Mesendoderm (in vitro differentiated cells): ENCODE results near the gene FYTTD1.

ENCODE experiments used
- DNase-seq: peaks from one replicate; pipeline ENCODE4 v3.0.0; 2013
- H2AK5ac ChIP-seq: 2 replicates; pipeline ENCODE4 v1.6.1; 2013; ENCODE audit warnings: low read length, inconsistent platforms
- H2BK120ac ChIP-seq: 2 replicates; pipeline ENCODE4 v1.6.1; 2013; ENCODE audit warnings: low read depth, mild to moderate bottlenecking, low read length, moderate library complexity, mixed read lengths
- H2BK15ac ChIP-seq: replicated peaks from 2 replicates; pipeline ENCODE4 v1.6.1; 2013; ENCODE audit warnings: low read depth, mild to moderate bottlenecking, moderate library complexity
- H2BK5ac ChIP-seq: 2 replicates; pipeline ENCODE4 v1.6.1; 2013; ENCODE audit warnings: low read length, inconsistent platforms
- H3K18ac ChIP-seq: 2 replicates; pipeline ENCODE4 v1.6.1; 2013; ENCODE audit warnings: mild to moderate bottlenecking, low read length, mixed read lengths
- H3K23ac ChIP-seq: one replicate; pipeline ENCODE4 v1.6.1; 2013; ENCODE audit warnings: low read length
- H3K27ac ChIP-seq: 2 replicates; pipeline ENCODE4 v1.5.1; 2013; ENCODE audit warnings: low read depth, mild to moderate bottlenecking, inconsistent platforms, low read length, moderate library complexity
- H3K27me3 ChIP-seq: 2 replicates; pipeline ENCODE4 v1.6.1; 2013; ENCODE audit warnings: low read length, control low read depth, mild to moderate bottlenecking, inconsistent platforms; ENCODE audit not compliant: insufficient read depth, poor library complexity
- H3K36me3 ChIP-seq: 2 replicates; pipeline ENCODE4 v1.6.1; 2013; ENCODE audit warnings: low read length, inconsistent platforms; ENCODE audit not compliant: control insufficient read depth, insufficient read depth
- H3K4ac ChIP-seq: one replicate; pipeline ENCODE4 v1.6.1; 2013; ENCODE audit warnings: low read depth, mild to moderate bottlenecking, low read length, moderate library complexity
- H3K4me1 ChIP-seq: 2 replicates; pipeline ENCODE4 v1.6.1; 2013; ENCODE audit warnings: low read depth, low read length, inconsistent platforms; ENCODE audit not compliant: control insufficient read depth
- H3K4me2 ChIP-seq: 2 replicates; pipeline ENCODE4 v1.6.1; 2013; ENCODE audit warnings: low read length
- H3K4me3 ChIP-seq: 2 replicates; pipeline ENCODE4 v1.5.1; 2013; ENCODE audit warnings: mild to moderate bottlenecking, low read length
- H3K56ac ChIP-seq: one replicate; pipeline ENCODE4 v1.6.1; 2013; ENCODE audit warnings: low read length
- H3K79me1 ChIP-seq: 2 replicates; pipeline ENCODE4 v1.6.1; 2013; ENCODE audit warnings: low read length, inconsistent platforms
- H3K79me2 ChIP-seq: 2 replicates; pipeline ENCODE4 v1.6.1; 2013; ENCODE audit warnings: mild to moderate bottlenecking, low read length; ENCODE audit not compliant: control insufficient read depth, insufficient read depth
- H3K9ac ChIP-seq: 2 replicates; pipeline ENCODE4 v1.6.1; 2013; ENCODE audit warnings: low read length, inconsistent platforms
- H4K5ac ChIP-seq: one replicate; pipeline ENCODE4 v1.6.1; 2013; ENCODE audit warnings: low read length
- H4K8ac ChIP-seq: one replicate; pipeline ENCODE4 v1.6.1; 2013; ENCODE audit warnings: low read depth, mild to moderate bottlenecking, control low read depth, low read length, moderate library complexity
- WGBS: extraction: QIAGEN DNeasy Blood & Tissue Kit; methylation state at CpG from one replicate; pipeline ENCODE4 v1.1.7; 2013; ENCODE audit warnings: low lambda C conversion rate, missing lambda C conversion rate; ENCODE audit not compliant: insufficient coverage; ENCODE audit errors: extremely low coverage; 5-methylcytosine and 5-hydroxymethylcytosine counted together

FYTTD1 gene

GRCh38 chr3:197810901-197811300, 61.2 kb downstream of the FYTTD1 start:
- no peak overlapping the region for H2AK5ac ChIP-seq
- no peak overlapping the region for H2BK5ac ChIP-seq
- H3K79me1 ChIP-seq: peaks cover 10% of the 10 kb centered on the region
- no peak overlapping the region for H3K23ac ChIP-seq
- peaks cover 34% of the 10 kb centered on the region for H3K79me2 ChIP-seq
- no peak overlapping the region for H2BK15ac ChIP-seq
- no peak overlapping the region for H2BK120ac ChIP-seq
- H3K27ac ChIP-seq: no peak overlapping the region
- H3K18ac ChIP-seq: no peak overlapping the region
- no peaks in the 10 kb centered on the region for H3K36me3 ChIP-seq
- H3K9ac ChIP-seq: no peak overlapping the region
- no peak overlapping the region for H4K8ac ChIP-seq
- no peaks in the 10 kb centered on the region for H3K4me1 ChIP-seq
- no peak overlapping the region for H3K56ac ChIP-seq
- DNase-seq: no peak
- H4K5ac ChIP-seq: no peak overlapping the region
- no peak overlapping the region for H3K4me2 ChIP-seq
- H3K27me3 ChIP-seq: no peaks in the 10 kb centered on the region
- WGBS: no CpG with 5 or more reads among the region's 6 CpGs
- no peak overlapping the region for H3K4ac ChIP-seq
- no peak overlapping the region for H3K4me3 ChIP-seq

GRCh38 chr3:197811343-197811742, 61.7 kb downstream of the FYTTD1 start:
- no peak overlapping the region for H3K4me2 ChIP-seq
- H3K79me1 ChIP-seq: peaks cover 10% of the 10 kb centered on the region
- no peak overlapping the region for H3K18ac ChIP-seq
- H3K4me3 ChIP-seq: no peak overlapping the region
- no peak overlapping the region for H2BK120ac ChIP-seq
- no peaks in the 10 kb centered on the region for H3K27me3 ChIP-seq
- peaks cover 32% of the 10 kb centered on the region for H3K79me2 ChIP-seq
- no peak overlapping the region for H3K56ac ChIP-seq
- no peaks in the 10 kb centered on the region for H3K4me1 ChIP-seq
- DNase-seq: no peak
- H2BK5ac ChIP-seq: no peak overlapping the region
- H3K36me3 ChIP-seq: no peaks in the 10 kb centered on the region
- H3K9ac ChIP-seq: no peak overlapping the region
- no peak overlapping the region for H4K8ac ChIP-seq
- H3K4ac ChIP-seq: no peak overlapping the region
- H3K23ac ChIP-seq: no peak overlapping the region
- no peak overlapping the region for H2AK5ac ChIP-seq
- no peak overlapping the region for H3K27ac ChIP-seq
- WGBS: no CpG with 5 or more reads among the region's 3 CpGs
- H2BK15ac ChIP-seq: no peak overlapping the region
- H4K5ac ChIP-seq: no peak overlapping the region

GRCh38 chr3:197814372-197814771, 64.7 kb downstream of the FYTTD1 start:
- WGBS: no CpG with 5 or more reads among the region's 4 CpGs

GRCh38 chr3:197820550-197821335, 71.1 kb downstream of the FYTTD1 start:
- no peak for DNase-seq
- no peaks in the 10 kb centered on the region for H3K36me3 ChIP-seq

More at GRCh38 chr3:197814372-197814771, 64.7 kb downstream of the FYTTD1 start:
- Histone ChIP-seq H3K4me2 (no peak overlapping the region), H4K8ac (no peak overlapping the region), H3K79me1 (peaks cover 6% of the 10 kb centered on the region), H3K9ac (no peak overlapping the region), H3K36me3 (no peaks in the 10 kb centered on the region), H3K27me3 (no peaks in the 10 kb centered on the region), H3K56ac (no peak overlapping the region), H2BK5ac (no peak overlapping the region), H2BK15ac (no peak overlapping the region), H3K4ac (no peak overlapping the region), H3K23ac (no peak overlapping the region), H2BK120ac (no peak overlapping the region), H3K4me3 (no peak overlapping the region), H3K4me1 (no peaks in the 10 kb centered on the region), H3K27ac (no peak overlapping the region), H3K18ac (no peak overlapping the region), H2AK5ac (no peak overlapping the region), H3K79me2 (peaks cover 16% of the 10 kb centered on the region), H4K5ac (no peak overlapping the region)
- DNase-seq: no peak

GRCh38 chr3:197829397-197830045, 79.8 kb downstream of the FYTTD1 start:
- DNase-seq: no peak
- Histone ChIP-seq H3K4me1 (no peaks in the 10 kb centered on the region), H3K36me3 (peaks cover 6% of the 10 kb centered on the region), H2BK15ac (no peak overlapping the region), H3K4ac (no peak overlapping the region), H2AK5ac (no peak overlapping the region), H3K18ac (no peak overlapping the region), H3K23ac (no peak overlapping the region), H3K79me1 (no peaks in the 10 kb centered on the region), H3K4me3 (no peak overlapping the region), H3K27me3 (no peaks in the 10 kb centered on the region), H3K9ac (no peak overlapping the region), H4K8ac (no peak overlapping the region), H3K56ac (no peak overlapping the region), H3K4me2 (no peak overlapping the region), H3K27ac (no peak overlapping the region), H2BK5ac (no peak overlapping the region), H3K79me2 (no peaks in the 10 kb centered on the region), H2BK120ac (no peak overlapping the region), H4K5ac (no peak overlapping the region)
- WGBS: no CpG with 5 or more reads among the region's 3 CpGs

More at GRCh38 chr3:197820550-197821335, 71.1 kb downstream of the FYTTD1 start:
- Histone ChIP-seq H4K5ac (no peak overlapping the region), H3K18ac (no peak overlapping the region), H2AK5ac (no peak overlapping the region), H3K4me2 (no peak overlapping the region), H3K4me3 (no peak overlapping the region), H3K4me1 (no peaks in the 10 kb centered on the region), H3K27ac (no peak overlapping the region), H3K79me1 (no peaks in the 10 kb centered on the region), H3K9ac (no peak overlapping the region), H2BK5ac (no peak overlapping the region), H2BK120ac (no peak overlapping the region), H3K4ac (no peak overlapping the region), H4K8ac (no peak overlapping the region), H3K79me2 (no peaks in the 10 kb centered on the region), H3K27me3 (no peaks in the 10 kb centered on the region), H3K56ac (no peak overlapping the region), H3K23ac (no peak overlapping the region), H2BK15ac (no peak overlapping the region)
- WGBS: 100% methylated on average over 3 of the region's 8 CpGs
